Activated gamma-delta T cell treated with Interleukin-2 at 50 U/mL for 16 hours (primary cell): ENCODE results near the gene PSMB4.
A peak's percentile ranks its signal among the peaks of the same experiment; 100 is the strongest.
"Not testable (repeated sequence)": the region's sequence is repeated elsewhere in the genome, so short reads cannot be mapped to it uniquely, and the experiment has no call there.

ENCODE experiments used
- DNase-seq: peaks from one replicate; pipeline ENCODE4 v3.0.0-alpha.2; 2020

Gene PSMB4

GRCh38 chr1:151399324-151400171, at the start of gene PSMB4:
PSMB4 (plus strand) TSS chr1:151399573; CDS start chr1:151399588, 15 bp downstream.
- DNase-seq = peak; percentile 78

GRCh38 chr1:151350323-151350722, 49.0 kb upstream of the PSMB4 start:
- not testable (repeated sequence) for DNase-seq

GRCh38 chr1:151352021-151352718, 47.2 kb upstream of the PSMB4 start:
- DNase-seq = no peak

GRCh38 chr1:151356696-151357095, 42.7 kb upstream of the PSMB4 start:
- DNase-seq = no peak

- no peak for DNase-seq
Measured at GRCh38 chr1:151361883-151362282, 37.5 kb upstream of the PSMB4 start.

- no peak for DNase-seq
Measured at GRCh38 chr1:151362308-151363155, 36.8 kb upstream of the PSMB4 start.

GRCh38 chr1:151364996-151365395, 34.4 kb upstream of the PSMB4 start:
- DNase-seq = no peak

- no peak for DNase-seq
Measured at GRCh38 chr1:151367658-151368392, 31.5 kb upstream of the PSMB4 start.

GRCh38 chr1:151368393-151369301, 30.7 kb upstream of the PSMB4 start:
- DNase-seq = no peak

GRCh38 chr1:151369302-151369610, 30.1 kb upstream of the PSMB4 start:
- DNase-seq = no peak

GRCh38 chr1:151369621-151370048, 29.7 kb upstream of the PSMB4 start:
- DNase-seq = no peak

GRCh38 chr1:151370211-151370911, 29.0 kb upstream of the PSMB4 start:
- DNase-seq = no peak

GRCh38 chr1:151371370-151372057, 27.9 kb upstream of the PSMB4 start:
- no peak for DNase-seq

- no peak for DNase-seq
Measured at GRCh38 chr1:151372058-151372934, 27.1 kb upstream of the PSMB4 start, which contains the start of gene SELENBP1. SELENBP1 (minus strand) TSS chr1:151372705; CDS start chr1:151372641, 64 bp downstream.

GRCh38 chr1:151373196-151373595, 26.2 kb upstream of the PSMB4 start:
- DNase-seq = no peak

GRCh38 chr1:151377150-151377884, 22.1 kb upstream of the PSMB4 start:
- DNase-seq = no peak

- no peak for DNase-seq
Measured at GRCh38 chr1:151384584-151384983, 14.8 kb upstream of the PSMB4 start.

- no peak for DNase-seq
Measured at GRCh38 chr1:151386002-151386401, 13.4 kb upstream of the PSMB4 start.
